Mesenchymal stem cell (in vitro differentiated cells and primary cell): Measurements from ENCODE around the gene ZBTB1.

Source experiments
- DNase-seq: peaks from one replicate; pipeline ENCODE4 v3.0.0-alpha.2; 2013
- H2AFZ ChIP-seq: one replicate; pipeline ENCODE4 v1.6.1; 2013; ENCODE audit warnings: low read depth, mild to moderate bottlenecking, control low read depth, inconsistent platforms, low read length, moderate library complexity
- H2AK5ac ChIP-seq: 2 replicates; pipeline ENCODE4 v1.6.1; 2013; ENCODE audit warnings: low read length, moderate library complexity, mild to moderate bottlenecking, inconsistent platforms; ENCODE audit not compliant: severe bottlenecking
- H2BK120ac ChIP-seq: one replicate; pipeline ENCODE4 v1.6.1; 2013; ENCODE audit warnings: low read depth, mild to moderate bottlenecking, inconsistent platforms, low read length, moderate library complexity
- H2BK12ac ChIP-seq, 2 experiments: one replicate each; pipeline ENCODE4 v1.6.1; 2013; ENCODE audit warnings: inconsistent platforms in 2 of 2, low read length in 2 of 2, mild to moderate bottlenecking in 2 of 2, moderate library complexity in 2 of 2, control low read depth in 1 of 2
- H2BK15ac ChIP-seq: one replicate; pipeline ENCODE4 v1.6.1; 2013; ENCODE audit warnings: mild to moderate bottlenecking, low read depth, inconsistent platforms; ENCODE audit not compliant: poor library complexity, severe bottlenecking
- H2BK5ac ChIP-seq: 2 replicates; pipeline ENCODE4 v1.6.1; 2013; ENCODE audit warnings: low read depth, mild to moderate bottlenecking, low read length, control low read depth, inconsistent platforms; ENCODE audit not compliant: poor library complexity, severe bottlenecking
- H3K14ac ChIP-seq, 2 experiments: one replicate each; pipeline ENCODE4 v1.6.1; 2013; ENCODE audit warnings: inconsistent platforms in 2 of 2, low read length in 2 of 2, control low read depth in 1 of 2, mild to moderate bottlenecking in 1 of 2, moderate library complexity in 1 of 2
- H3K18ac ChIP-seq, 2 experiments: one replicate each; pipeline ENCODE4 v1.6.1; 2013; ENCODE audit warnings: inconsistent platforms in 2 of 2, low read length in 2 of 2, control low read depth in 1 of 2, low read depth in 1 of 2, mild to moderate bottlenecking in 1 of 2
- H3K23ac ChIP-seq, 2 experiments: one replicate each; pipeline ENCODE4 v1.6.1; 2013; ENCODE audit warnings: inconsistent platforms in 2 of 2, low read length in 2 of 2, mild to moderate bottlenecking in 2 of 2, moderate library complexity in 2 of 2, control low read depth in 1 of 2
- H3K27ac ChIP-seq: 2 replicates; pipeline ENCODE4 v1.5.1; 2013; ENCODE audit warnings: mild to moderate bottlenecking, moderate library complexity, low read length, control low read depth, inconsistent platforms; ENCODE audit not compliant: poor library complexity, severe bottlenecking
- H3K27me3 ChIP-seq, 2 experiments: 2 replicates each; pipeline versions ENCODE4 v1.6.1 to v1.7.0; 2013; ENCODE audit warnings: low read length in 2 of 2, mild to moderate bottlenecking in 2 of 2, moderate library complexity in 2 of 2, control low read depth in 1 of 2, inconsistent platforms in 1 of 2; ENCODE audit not compliant: control insufficient read depth in 1 of 2, insufficient read depth in 1 of 2
- H3K36me3 ChIP-seq, 2 experiments: 2 replicates each; pipeline versions ENCODE4 v1.6.1 to v1.7.0; 2013; ENCODE audit warnings: low read length in 2 of 2, control low read depth in 1 of 2, inconsistent platforms in 1 of 2, low read depth in 1 of 2, mild to moderate bottlenecking in 1 of 2; ENCODE audit not compliant: insufficient read depth in 2 of 2, control insufficient read depth in 1 of 2
- H3K4ac ChIP-seq, 2 experiments: one replicate each; pipeline ENCODE4 v1.6.1; 2013; ENCODE audit warnings: inconsistent platforms in 2 of 2, low read length in 2 of 2, mild to moderate bottlenecking in 2 of 2, moderate library complexity in 2 of 2, control low read depth in 1 of 2, low read depth in 1 of 2
- H3K4me1 ChIP-seq: 2 replicates; pipeline ENCODE4 v1.6.1; 2013; ENCODE audit warnings: low read depth, low read length, control low read depth; ENCODE audit not compliant: control insufficient read depth, insufficient read depth
- H3K4me2 ChIP-seq: 2 replicates; pipeline ENCODE4 v1.6.1; 2013; ENCODE audit warnings: low read length, mild to moderate bottlenecking, inconsistent platforms; ENCODE audit not compliant: poor library complexity, severe bottlenecking
- H3K4me3 ChIP-seq, 2 experiments: 2 replicates each; pipeline versions ENCODE4 v1.5.1 to v1.7.0; 2013; ENCODE audit warnings: low read length in 2 of 2, mild to moderate bottlenecking in 2 of 2, control low read depth in 1 of 2, low read depth in 1 of 2; ENCODE audit not compliant: insufficient read depth in 1 of 2
- H3K79me1 ChIP-seq: replicated peaks from 2 replicates; pipeline ENCODE4 v1.6.1; 2013; ENCODE audit warnings: mild to moderate bottlenecking, control low read depth, low read length, inconsistent platforms; ENCODE audit not compliant: poor library complexity, severe bottlenecking
- H3K9ac ChIP-seq: 2 replicates; pipeline ENCODE4 v1.7.0; 2013; ENCODE audit warnings: mild to moderate bottlenecking, low read length, moderate library complexity
- H3K9me3 ChIP-seq: 2 replicates; pipeline ENCODE4 v1.7.0; 2013; ENCODE audit warnings: mild to moderate bottlenecking, low read length; ENCODE audit not compliant: control insufficient read depth
- H4K8ac ChIP-seq: one replicate; pipeline ENCODE4 v1.6.1; 2013; ENCODE audit warnings: inconsistent platforms, mild to moderate bottlenecking, low read length, moderate library complexity
- H4K91ac ChIP-seq: one replicate; pipeline ENCODE4 v1.6.1; 2013; ENCODE audit warnings: mild to moderate bottlenecking, low read length, inconsistent platforms
- WGBS: methylation state at CpG from one replicate; pipeline ENCODE4 v1.1.7; 2013; ENCODE audit warnings: mixed read lengths; 5-methylcytosine and 5-hydroxymethylcytosine counted together

ZBTB1 gene

DNA sequence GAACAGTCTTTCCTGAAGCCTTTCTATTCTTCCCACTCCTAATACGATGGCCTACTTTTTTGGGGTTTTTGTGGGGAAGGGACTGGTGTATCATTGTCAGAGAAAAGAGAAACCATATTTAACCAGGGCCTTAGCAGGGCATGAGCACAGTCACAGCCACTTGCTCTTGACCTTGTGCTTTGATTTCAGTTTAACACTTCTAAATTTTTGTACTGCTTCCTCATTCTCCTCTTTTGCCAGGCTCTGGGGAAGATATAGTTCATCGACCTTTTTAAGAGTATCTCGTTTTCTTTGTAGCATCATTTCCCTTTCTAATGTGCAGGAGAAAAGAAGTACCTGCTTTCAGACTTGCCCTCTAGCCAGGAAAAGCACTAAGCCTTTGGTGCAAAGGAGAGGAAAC is 2.2 kb downstream of the ZBTB1 start:
- DNase-seq: peak; percentile 37
- Histone ChIP-seq H3K4ac (no peak overlapping the region), H3K4me2 (peak overlapping the region; percentile 67), H2BK120ac (no peak overlapping the region), H3K23ac (no peak overlapping the region), H3K36me3 (peaks cover 0 to 4% of the 10 kb centered on the region in 2 experiments), H3K14ac (no peak overlapping the region), H3K9ac (peak overlapping the region; percentile 97), H3K27ac (peak overlapping the region; percentile 50), H4K8ac (no peak overlapping the region), H3K18ac (no peak overlapping the region), H3K4me1 (peaks cover 11% of the 10 kb centered on the region), H2BK15ac (no peak overlapping the region), H3K27me3 (no peaks in the 10 kb centered on the region), H2BK12ac (no peak overlapping the region), H3K79me1 (peaks cover 1% of the 10 kb centered on the region), H4K91ac (no peak overlapping the region), H2AFZ (no peak overlapping the region), H3K9me3 (no peaks in the 10 kb centered on the region), H3K4me3 (peak overlapping the region in 1 of 2 experiments; percentile 68), H2AK5ac (no peak overlapping the region), H2BK5ac (no peak overlapping the region)
- WGBS: 79% methylated on average over 2 of the region's 3 CpGs

- H2BK15ac ChIP-seq: no peak overlapping the region
- peak overlapping the region; percentile 97 for H3K9ac ChIP-seq
- H3K4me1 ChIP-seq: peaks cover 9% of the 10 kb centered on the region
- H2AK5ac ChIP-seq: no peak overlapping the region
- no peak overlapping the region for H4K8ac ChIP-seq
- H3K9me3 ChIP-seq: no peaks in the 10 kb centered on the region
- 71% methylated on average over 4 of the region's 4 CpGs for WGBS
- H2BK120ac ChIP-seq: no peak overlapping the region
- no peak overlapping the region for H3K18ac ChIP-seq
- peak; percentile 44 for DNase-seq
- no peak overlapping the region for H3K4me2 ChIP-seq
- no peak overlapping the region for H3K27ac ChIP-seq
- H2BK5ac ChIP-seq: no peak overlapping the region
- H3K4me3 ChIP-seq: peak overlapping the region in 1 of 2 experiments; percentile 68
- H3K27me3 ChIP-seq: no peaks in the 10 kb centered on the region
- no peak overlapping the region for H2BK12ac ChIP-seq
- no peak overlapping the region for H2AFZ ChIP-seq
- H3K4ac ChIP-seq: no peak overlapping the region
- no peak overlapping the region for H3K23ac ChIP-seq
- peaks cover 1% of the 10 kb centered on the region for H3K79me1 ChIP-seq
- no peak overlapping the region for H3K14ac ChIP-seq
- H3K36me3 ChIP-seq: peaks cover 0 to 5% of the 10 kb centered on the region in 2 experiments
- H4K91ac ChIP-seq: no peak overlapping the region
Measured at GRCh38 chr14:64507376-64508156, 3.0 kb downstream of the ZBTB1 start.

DNA sequence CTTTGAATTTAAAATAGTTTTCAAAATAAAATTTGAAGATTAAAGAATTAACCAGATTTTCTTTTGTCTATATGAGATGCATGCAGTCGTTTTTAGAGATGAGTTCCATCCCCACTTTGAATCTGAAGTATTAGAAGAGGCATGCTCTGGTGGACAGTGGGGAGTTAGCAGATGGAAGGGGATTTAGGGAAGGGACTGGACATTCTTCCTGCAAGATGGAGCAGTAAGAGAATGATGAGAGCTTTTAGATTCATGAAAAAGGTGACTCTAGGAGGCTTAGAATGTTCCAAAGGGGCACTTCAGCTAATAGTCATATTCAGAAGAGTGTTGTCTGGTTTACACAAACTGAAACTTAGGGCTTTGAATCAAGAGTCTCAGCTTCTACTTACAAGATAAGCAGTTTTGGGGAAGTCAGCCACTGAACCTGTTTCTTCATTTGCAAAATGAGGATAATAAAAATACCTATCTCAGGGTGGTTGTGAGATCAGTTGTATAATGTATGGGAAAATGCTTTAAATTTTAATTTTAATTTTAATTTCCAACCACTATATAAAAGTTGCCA is 3.7 kb downstream of the ZBTB1 start:
- no peak overlapping the region for H2BK15ac ChIP-seq
- peak overlapping the region; percentile 97 for H3K9ac ChIP-seq
- no peak overlapping the region for H3K18ac ChIP-seq
- H2BK5ac ChIP-seq: no peak overlapping the region
- no peak overlapping the region for H2AK5ac ChIP-seq
- H3K14ac ChIP-seq: no peak overlapping the region
- H3K4me2 ChIP-seq: no peak overlapping the region
- H3K9me3 ChIP-seq: no peaks in the 10 kb centered on the region
- H3K23ac ChIP-seq: no peak overlapping the region
- 86% methylated on average over 1 of the region's 1 CpG for WGBS
- no peak overlapping the region for H3K4me3 ChIP-seq
- no peak overlapping the region for H4K91ac ChIP-seq
- H3K27ac ChIP-seq: no peak overlapping the region
- H4K8ac ChIP-seq: no peak overlapping the region
- H3K79me1 ChIP-seq: peaks cover 1% of the 10 kb centered on the region
- no peak overlapping the region for H2BK12ac ChIP-seq
- peaks cover 6% of the 10 kb centered on the region for H3K4me1 ChIP-seq
- DNase-seq: no peak
- peaks cover 0 to 5% of the 10 kb centered on the region in 2 experiments for H3K36me3 ChIP-seq
- no peak overlapping the region for H2AFZ ChIP-seq
- H3K4ac ChIP-seq: no peak overlapping the region
- no peak overlapping the region for H2BK120ac ChIP-seq
- H3K27me3 ChIP-seq: no peaks in the 10 kb centered on the region

- H2AK5ac ChIP-seq: no peak overlapping the region
- H3K4me2 ChIP-seq: no peak overlapping the region
- H3K18ac ChIP-seq: no peak overlapping the region
- H3K9ac ChIP-seq: no peak overlapping the region
- no peak overlapping the region for H3K4ac ChIP-seq
- H2BK15ac ChIP-seq: no peak overlapping the region
- peaks cover 3% of the 10 kb centered on the region for H3K4me1 ChIP-seq
- H3K27me3 ChIP-seq: no peaks in the 10 kb centered on the region
- H3K14ac ChIP-seq: no peak overlapping the region
- no peak overlapping the region for H4K91ac ChIP-seq
- H2BK12ac ChIP-seq: no peak overlapping the region
- H3K9me3 ChIP-seq: no peaks in the 10 kb centered on the region
- no peak for DNase-seq
- H2BK5ac ChIP-seq: no peak overlapping the region
- H3K4me3 ChIP-seq: no peak overlapping the region
- WGBS: 86% methylated on average over 8 of the region's 8 CpGs
- H3K79me1 ChIP-seq: peaks cover 1% of the 10 kb centered on the region
- H3K27ac ChIP-seq: no peak overlapping the region
- no peak overlapping the region for H2BK120ac ChIP-seq
- H2AFZ ChIP-seq: no peak overlapping the region
- H3K36me3 ChIP-seq: peaks cover 0 to 5% of the 10 kb centered on the region in 2 experiments
- H4K8ac ChIP-seq: no peak overlapping the region
- H3K23ac ChIP-seq: no peak overlapping the region
Measured at GRCh38 chr14:64509036-64509435, 4.5 kb downstream of the ZBTB1 start.
